ENCODE data around the gene TTC9B.
A peak's percentile ranks its signal among the peaks of the same experiment; 100 is the strongest.
"Not testable (repeated sequence)": the region's sequence is repeated elsewhere in the genome, so short reads cannot be mapped to it uniquely, and the experiment has no call there.

TTC9B gene

GRCh38 chr19:40232949-40233810 lies 15.0 kb upstream of the TTC9B start:
- DNase-seq (ENCODE audit: low read depth) = no peak

- no peak for DNase-seq (ENCODE audit: low read depth)
Measured at GRCh38 chr19:40232479-40232878, 14.3 kb upstream of the TTC9B start.

- DNase-seq (ENCODE audit: low read depth) = no peak
Measured at GRCh38 chr19:40231544-40232424, 13.6 kb upstream of the TTC9B start.

- DNase-seq (ENCODE audit: low read depth) = no peak
Measured at GRCh38 chr19:40231057-40231456, 12.9 kb upstream of the TTC9B start.

- DNase-seq (ENCODE audit: low read depth) = no peak
Measured at GRCh38 chr19:40229926-40230417, 11.8 kb upstream of the TTC9B start.

- DNase-seq (ENCODE audit: low read depth) = no peak
Measured at GRCh38 chr19:40229484-40229883, 11.3 kb upstream of the TTC9B start.

GRCh38 chr19:40228863-40229262 lies 10.7 kb upstream of the TTC9B start:
- no peak for DNase-seq (ENCODE audit: low read depth)

GRCh38 chr19:40228346-40228745 lies 10.2 kb upstream of the TTC9B start:
- DNase-seq (ENCODE audit: low read depth) = no peak

GRCh38 chr19:40225440-40226305 lies 7.5 kb upstream of the TTC9B start:
- no peak for DNase-seq (ENCODE audit: low read depth)

GRCh38 chr19:40224342-40225150 lies 6.4 kb upstream of the TTC9B start:
- no peak for DNase-seq (ENCODE audit: low read depth)

- no peak for DNase-seq (ENCODE audit: low read depth)
Measured at GRCh38 chr19:40223135-40223822, 5.1 kb upstream of the TTC9B start.

GRCh38 chr19:40221858-40222619 lies 3.9 kb upstream of the TTC9B start:
- DNase-seq (ENCODE audit: low read depth) = peak; percentile 62

GRCh38 chr19:40220674-40221073 lies 2.5 kb upstream of the TTC9B start:
- no peak for DNase-seq (ENCODE audit: low read depth)

- no peak for DNase-seq (ENCODE audit: low read depth)
Measured at GRCh38 chr19:40219721-40220276, 1.6 kb upstream of the TTC9B start.

GRCh38 chr19:40219029-40219428 lies 845 bp upstream of the TTC9B start:
- DNase-seq (ENCODE audit: low read depth) = not testable (repeated sequence)

GRCh38 chr19:40217027-40217810 lies 965 bp downstream of the TTC9B start:
- DNase-seq (ENCODE audit: low read depth) = no peak

- no peak for DNase-seq (ENCODE audit: low read depth)
Measured at GRCh38 chr19:40216777-40217026, 1.5 kb downstream of the TTC9B start.

GRCh38 chr19:40216013-40216776 lies 2.0 kb downstream of the TTC9B start:
- no peak for DNase-seq (ENCODE audit: low read depth)
